Lung (tissue), 12 donors: ENCODE measurements around the gene HOXB2. TPM values are rescaled to one million over a fixed set of nuclear protein-coding genes. Genes with fewer than 3 reads are reported as not detected.

ENCODE experiments used
- ATAC-seq: fragments of 200-7000 bp; cut with Tn5 transposase; one replicate; pipeline ENCODE4 v1.9.1; 2020; ENCODE audit warnings: moderate number of reproducible peaks; ENCODE audit not compliant: insufficient read depth, low FRiP score
- DNase-seq, 3 donors: peaks; one replicate each; pipeline ENCODE4 v3.0.0-alpha.2; 2013 to 2017
- H3K27ac ChIP-seq, 2 donors: one replicate each; pipeline ENCODE4 v1.5.1; 2013; ENCODE audit warnings: mild to moderate bottlenecking in 2 of 2, moderate library complexity in 2 of 2, control low read depth in 1 of 2, inconsistent platforms in 1 of 2, low read depth in 1 of 2, low read length in 1 of 2
- H3K27me3 ChIP-seq, 3 donors: one replicate each; pipeline ENCODE4 v1.5.1; 2013; ENCODE audit warnings: low read length in 2 of 3; ENCODE audit not compliant: control insufficient read depth in 3 of 3, insufficient read depth in 3 of 3
- H3K36me3 ChIP-seq, 4 donors: one replicate each; pipeline ENCODE4 v1.5.1; 2013; ENCODE audit warnings: low read length in 4 of 4, mild to moderate bottlenecking in 1 of 4, moderate library complexity in 1 of 4; ENCODE audit not compliant: control insufficient read depth in 4 of 4, insufficient read depth in 4 of 4
- H3K4me1 ChIP-seq, 5 donors: one replicate each; pipeline ENCODE4 v1.5.1; 2013; ENCODE audit warnings: low read length in 5 of 5, mild to moderate bottlenecking in 2 of 5, moderate library complexity in 1 of 5; ENCODE audit not compliant: control insufficient read depth in 5 of 5, insufficient read depth in 5 of 5
- H3K4me3 ChIP-seq: one replicate; pipeline ENCODE4 v1.5.1; 2013; ENCODE audit warnings: mild to moderate bottlenecking, control low read depth, moderate library complexity
- H3K9ac ChIP-seq, 2 donors: one replicate each; pipeline ENCODE4 v1.5.1; 2013; ENCODE audit warnings: low read length in 2 of 2, control low read depth in 1 of 2; ENCODE audit not compliant: insufficient read depth in 1 of 2
- H3K9me3 ChIP-seq, 4 donors: one replicate each; pipeline ENCODE4 v1.5.1; 2013; ENCODE audit warnings: low read length in 3 of 4, mild to moderate bottlenecking in 1 of 4, moderate library complexity in 1 of 4; ENCODE audit not compliant: control insufficient read depth in 4 of 4, insufficient read depth in 3 of 4
- WGBS, 2 donors: extraction: QIAGEN DNeasy Blood & Tissue Kit; methylation state at CpG; one replicate each; pipeline ENCODE4 v1.1.7; 2013; 5-methylcytosine and 5-hydroxymethylcytosine counted together
- polyA plus RNA-seq, 2 donors: library from polyadenylated mRNA; stranded (reverse); fragments of 200-250 nt; gene quantifications; one replicate each; pipeline ENCODE4 v1.2.1, GENCODE V29; 2013
- total RNA-seq, 2 donors: library from RNA; depleted of rRNA in 1 of 2; stranded (reverse); fragments of >200 nt in 1 of 2; gene quantifications; one replicate each; pipeline ENCODE4 v1.2.1, GENCODE V29; 2014 to 2021
- TF ChIP-seq, protein P1 (sequence below): IDR thresholded peaks from 2 replicates; pipeline ENCODE4 v1.5.1; 2012; ENCODE audit warnings: mild to moderate bottlenecking; ENCODE audit errors: control extremely low read depth, extremely low read depth
- donor health status: control.
- donor health status: control.
- donor health status: Bipolar disorder and iron deficiency.
- donor health status: healthy.
- donor health status: DM: yes; HTN: yes; CAD: no.

HOXB2 gene
- total and polyA plus RNA-seq, 4 donors, result 4.1 to 13.9 (median 7.3) TPM

GRCh38 chr17:48578616-48579470, 33.9 kb upstream of the HOXB2 start:
- TF ChIP-seq, protein P1, sequence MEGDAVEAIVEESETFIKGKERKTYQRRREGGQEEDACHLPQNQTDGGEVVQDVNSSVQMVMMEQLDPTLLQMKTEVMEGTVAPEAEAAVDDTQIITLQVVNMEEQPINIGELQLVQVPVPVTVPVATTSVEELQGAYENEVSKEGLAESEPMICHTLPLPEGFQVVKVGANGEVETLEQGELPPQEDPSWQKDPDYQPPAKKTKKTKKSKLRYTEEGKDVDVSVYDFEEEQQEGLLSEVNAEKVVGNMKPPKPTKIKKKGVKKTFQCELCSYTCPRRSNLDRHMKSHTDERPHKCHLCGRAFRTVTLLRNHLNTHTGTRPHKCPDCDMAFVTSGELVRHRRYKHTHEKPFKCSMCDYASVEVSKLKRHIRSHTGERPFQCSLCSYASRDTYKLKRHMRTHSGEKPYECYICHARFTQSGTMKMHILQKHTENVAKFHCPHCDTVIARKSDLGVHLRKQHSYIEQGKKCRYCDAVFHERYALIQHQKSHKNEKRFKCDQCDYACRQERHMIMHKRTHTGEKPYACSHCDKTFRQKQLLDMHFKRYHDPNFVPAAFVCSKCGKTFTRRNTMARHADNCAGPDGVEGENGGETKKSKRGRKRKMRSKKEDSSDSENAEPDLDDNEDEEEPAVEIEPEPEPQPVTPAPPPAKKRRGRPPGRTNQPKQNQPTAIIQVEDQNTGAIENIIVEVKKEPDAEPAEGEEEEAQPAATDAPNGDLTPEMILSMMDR, result no peak
- H3K9ac ChIP-seq, result peak overlapping the region; percentile 49 to 97
- peak overlapping the region in 1 of 2 donors; percentile 40 for H3K27ac ChIP-seq
- WGBS, 2 donors, result 8 to 9% methylated on average over 43 of the region's 43 CpGs
- DNase-seq (peak in 2 of 3 donors; percentile 73 to 84), ATAC-seq (no peak)
- H3K9me3 ChIP-seq, result peaks cover 0 to 2% (median 0%) of the 10 kb centered on the region in 4 donors
- H3K27me3 ChIP-seq, result peaks cover 4 to 51% (median 19%) of the 10 kb centered on the region in 3 donors
- H3K4me3 ChIP-seq, result peak overlapping the region; percentile 14
- peaks cover 0 to 19% (median 1%) of the 10 kb centered on the region in 4 donors for H3K36me3 ChIP-seq
- H3K4me1 ChIP-seq, result peaks cover 0 to 76% (median 5%) of the 10 kb centered on the region in 5 donors

GRCh38 chr17:48577946-48578615, 33.2 kb upstream of the HOXB2 start, which contains the start of gene HOXB4:
TSS of gene HOXB4 (minus strand) at chr17:48578350. CDS start at chr17:48578319, 31 bp downstream.
- Histone ChIP-seq H3K4me1 (peaks cover 0 to 76% (median 2%) of the 10 kb centered on the region in 5 donors), H3K27me3 (peaks cover 4 to 53% (median 19%) of the 10 kb centered on the region in 3 donors), H3K4me3 (peak within 1 kb of the TSS; percentile 39), H3K27ac (peak within 1 kb of the TSS in 1 of 2 donors; percentile 79), H3K9ac (peak within 1 kb of the TSS; percentile 76 to 97), H3K36me3 (peaks cover 0 to 22% (median 1%) of the 10 kb centered on the region in 4 donors), H3K9me3 (peaks cover 0 to 2% (median 0%) of the 10 kb centered on the region in 4 donors)
- DNase-seq, result peak in 2 of 3 donors; percentile 95 to 97
- no peak for ATAC-seq
- WGBS, 2 donors, result 1 to 3% methylated on average over 39 to 58 of the region's 58 CpGs
- TF ChIP-seq, protein P1, result no peak

GRCh38 chr17:48577330-48577945, 32.5 kb upstream of the HOXB2 start:
- H3K4me1 ChIP-seq, result peaks cover 0 to 76% (median 0%) of the 10 kb centered on the region in 5 donors
- no peak for ATAC-seq
- peak overlapping the region; percentile 39 for H3K4me3 ChIP-seq
- 2 to 3% methylated on average over 19 of the region's 19 CpGs for WGBS, 2 donors
- TF ChIP-seq, protein P1, result no peak
- peaks cover 0 to 23% (median 1%) of the 10 kb centered on the region in 4 donors for H3K36me3 ChIP-seq
- H3K27me3 ChIP-seq, result peaks cover 4 to 59% (median 19%) of the 10 kb centered on the region in 3 donors
- H3K27ac ChIP-seq, result peak overlapping the region in 1 of 2 donors; percentile 79
- DNase-seq, result peak in 1 of 3 donors; percentile 71
- H3K9ac ChIP-seq, result peak overlapping the region; percentile 76 to 94
- peaks cover 0 to 2% (median 0%) of the 10 kb centered on the region in 4 donors for H3K9me3 ChIP-seq
